ENCODE data around the gene EEF1G.
A peak's percentile ranks its signal among the peaks of the same experiment; 100 is the strongest.
"Not testable (repeated sequence)": the region's sequence is repeated elsewhere in the genome, so short reads cannot be mapped to it uniquely, and the experiment has no call there.

Gene EEF1G

GRCh38 chr11:62595124-62595523 lies 21.4 kb upstream of the EEF1G start:
- TF ChIP-seq CTCF (IDR thresholded peaks at IDR 0.05; ENCODE audit: low read depth, low read length, missing control alignments), result no peak
- H3K4me3 ChIP-seq (ENCODE audit: low read depth, low read length), result no peak overlapping the region
- DNase-seq (ENCODE audit: low read depth), result no peak

DNA sequence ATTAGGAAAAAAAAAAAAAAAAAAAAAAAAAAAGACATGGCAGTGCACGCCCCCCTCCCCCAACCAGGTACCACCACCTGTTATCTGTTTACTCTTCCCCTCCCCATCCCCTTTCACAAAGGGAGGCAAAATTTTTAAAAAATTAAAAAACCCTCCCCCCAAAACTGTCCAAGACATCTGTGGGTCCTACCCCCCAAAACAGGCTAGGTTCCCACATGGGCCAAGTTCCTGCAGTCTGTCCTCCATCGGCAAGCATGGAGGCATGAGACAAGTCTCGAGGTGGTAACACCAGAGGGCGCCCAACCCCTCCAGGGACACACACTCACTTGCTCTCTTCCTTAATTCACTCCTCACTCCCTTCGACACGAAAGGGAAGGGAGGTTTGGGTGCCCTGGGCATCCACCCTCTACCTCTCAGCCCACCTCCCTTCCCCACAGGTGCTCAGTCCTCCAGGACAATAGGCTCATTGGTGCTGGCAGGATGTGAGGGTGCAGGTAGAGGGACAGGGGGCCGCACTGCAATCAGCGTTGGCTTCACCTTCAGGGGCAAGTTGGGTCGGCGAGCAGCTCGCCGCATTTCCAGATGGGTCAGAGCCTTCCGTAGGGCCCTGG lies 19.8 kb upstream of the EEF1G start:
- peak; percentile 79 for TF ChIP-seq CTCF (IDR thresholded peaks at IDR 0.05; ENCODE audit: low read depth, low read length, missing control alignments)
- DNase-seq (ENCODE audit: low read depth), result no peak

DNA sequence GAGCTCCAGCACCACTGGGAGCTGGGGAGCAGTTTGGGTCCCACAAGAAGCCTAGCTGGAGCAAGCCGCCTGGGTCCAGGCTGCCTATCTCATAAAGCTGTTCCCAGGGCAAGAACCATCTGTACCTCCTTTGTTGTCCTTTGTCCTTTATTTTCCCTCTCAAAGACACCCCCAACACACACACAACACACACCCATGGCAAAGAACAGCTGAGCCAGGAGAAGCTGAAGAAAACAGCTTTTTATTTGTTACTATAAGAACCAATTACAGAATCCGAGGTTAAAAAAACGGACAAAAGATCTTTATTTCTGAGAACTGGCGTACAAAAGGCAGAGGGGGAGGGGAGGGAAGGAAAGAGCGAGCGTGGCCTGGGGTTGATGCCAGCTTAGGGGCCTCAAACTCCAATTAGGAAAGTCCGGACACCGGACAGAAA lies 19.3 kb upstream of the EEF1G start:
- no peak for TF ChIP-seq CTCF (IDR thresholded peaks at IDR 0.05; ENCODE audit: low read depth, low read length, missing control alignments)
- H3K4me3 ChIP-seq (ENCODE audit: low read depth, low read length), result no peak overlapping the region
- no peak for DNase-seq (ENCODE audit: low read depth)

More for the DNA sequence above, 19.8 kb upstream of the EEF1G start:
- H3K4me3 ChIP-seq (ENCODE audit: low read depth, low read length), result no peak overlapping the region

DNA sequence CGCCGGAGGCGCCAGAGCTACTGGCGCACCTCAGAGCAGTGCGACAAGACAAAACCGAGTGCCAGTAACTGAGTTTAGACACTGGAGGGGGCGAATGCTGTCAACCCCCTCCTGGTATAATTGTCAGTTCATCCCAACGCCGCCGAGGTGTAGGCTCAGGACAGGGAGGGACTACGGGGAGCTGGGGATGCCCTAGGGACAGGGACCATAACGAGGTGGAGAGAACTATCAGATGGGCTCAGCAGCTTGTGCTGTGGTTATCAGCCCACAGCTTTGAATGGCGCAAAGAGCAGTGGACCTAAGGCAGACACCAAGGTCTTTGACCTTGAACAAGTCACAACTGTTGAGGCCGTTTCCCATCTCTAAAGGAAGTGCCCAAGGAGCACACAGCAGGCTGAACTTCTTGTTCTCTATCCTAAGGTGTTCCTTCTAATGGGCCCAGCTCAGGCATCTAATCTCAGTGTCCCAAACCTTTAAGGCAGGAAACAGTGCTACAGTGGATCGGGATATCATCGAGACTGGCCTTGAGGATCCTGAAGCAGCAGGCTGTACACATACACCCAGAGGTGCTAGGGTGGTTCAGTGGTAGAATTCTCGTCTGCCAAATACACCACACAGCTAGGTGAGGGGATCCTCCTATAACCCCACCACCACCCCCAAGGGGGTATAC lies 18.6 kb upstream of the EEF1G start:
- TF ChIP-seq CTCF (IDR thresholded peaks at IDR 0.05; ENCODE audit: low read depth, low read length, missing control alignments), result no peak
- H3K4me3 ChIP-seq (ENCODE audit: low read depth, low read length), result peak overlapping the region; percentile 60
- DNase-seq (ENCODE audit: low read depth), result no peak

- H3K4me3 ChIP-seq (ENCODE audit: low read depth, low read length), result peak within 1 kb of the TSS; percentile 90
- no peak for TF ChIP-seq CTCF (IDR thresholded peaks at IDR 0.05; ENCODE audit: low read depth, low read length, missing control alignments)
- peak; percentile 99 for DNase-seq (ENCODE audit: low read depth)
Observed at GRCh38 chr11:62591448-62592145, 17.9 kb upstream of the EEF1G start, which contains the start of gene TUT1. TSS of gene TUT1 (minus strand) at chr11:62591523. CDS start at chr11:62591485, 38 bp downstream.

GRCh38 chr11:62588966-62589637 lies 15.4 kb upstream of the EEF1G start:
- no peak for TF ChIP-seq CTCF (IDR thresholded peaks at IDR 0.05; ENCODE audit: low read depth, low read length, missing control alignments)
- no peak for DNase-seq (ENCODE audit: low read depth)
- H3K4me3 ChIP-seq (ENCODE audit: low read depth, low read length), result no peak overlapping the region

DNA sequence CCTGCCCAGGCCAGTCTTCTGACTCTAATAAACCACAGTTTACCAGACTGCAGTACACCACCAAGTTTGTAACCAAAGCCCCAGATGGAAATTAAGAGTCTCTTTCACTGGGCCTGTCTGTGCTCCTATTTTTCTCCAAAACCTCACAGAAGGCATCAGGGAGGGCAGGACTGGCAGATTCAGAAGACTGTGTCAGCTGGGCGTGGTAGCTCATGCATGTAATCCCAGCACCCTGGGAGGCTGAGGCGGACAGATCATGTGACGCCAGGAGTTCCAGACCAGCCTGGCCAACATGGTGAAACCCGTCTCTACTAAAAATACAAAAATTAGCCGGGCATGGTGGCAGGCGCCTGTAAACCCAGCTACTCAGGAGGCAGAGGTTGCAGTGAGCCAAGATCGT lies 11.7 kb upstream of the EEF1G start:
- DNase-seq (ENCODE audit: low read depth); H3K4me3 ChIP-seq (ENCODE audit: low read depth, low read length): not testable (repeated sequence)

- DNase-seq (ENCODE audit: low read depth); H3K4me3 ChIP-seq (ENCODE audit: low read depth, low read length): not testable (repeated sequence)
Observed at GRCh38 chr11:62581735-62582134, 8.0 kb upstream of the EEF1G start.

Measured in GM12864 (cell line).